ENCODE measurements around the gene KIFAP3. TPM values are rescaled to one million over a fixed set of nuclear protein-coding genes. Genes with fewer than 3 reads are reported as not detected.

KIFAP3 gene
- total and polyA plus RNA-seq, 2 of the 8 experiments (the other 6 are each of a cell fraction or from before 2014, with no cell fraction given) = 1.3 to 3.2 TPM

- Histone ChIP-seq H2BK20ac (ENCODE audit: low read length) (no peak overlapping the region), H3K18ac (ENCODE audit: extremely low read depth, low read length) (no peak overlapping the region), H2AFZ (ENCODE audit: low read length) (no peak overlapping the region), H3K23me2 (ENCODE audit: low read depth, low read length) (no peaks in the 10 kb centered on the region), H4K20me1 (replicated peaks in 1 of 2; ENCODE audit: control insufficient read depth in 1 of 2, insufficient read depth in 2 of 2, low read length in 2 of 2) (no peaks in the 10 kb centered on the region), H3K4ac (replicated peaks; ENCODE audit: insufficient read length, low read depth, low read length) (no peak overlapping the region), H3K56ac (replicated peaks; ENCODE audit: insufficient read length, low read depth, low read length) (no peak overlapping the region), H3K9me3 (ENCODE audit: insufficient read depth in 2 of 2, low read depth in 1 of 2, low read length in 1 of 2) (no peaks in the 10 kb centered on the region), H3K4me3 (ENCODE audit: extremely low read depth in 1 of 4, insufficient read depth in 2 of 4, low read depth in 3 of 4, low read length in 4 of 4) (no peak overlapping the region), H3K9ac (replicated peaks in 1 of 4; ENCODE audit: extremely low read depth in 1 of 4, low read depth in 3 of 4, low read length in 3 of 4) (no peak overlapping the region), H3K36me3 (ENCODE audit: control insufficient read depth in 2 of 4, insufficient read depth in 4 of 4, low read length in 3 of 4) (no peaks in the 10 kb centered on the region), H3K4me1 (replicated peaks in 1 of 4; ENCODE audit: control insufficient read depth in 3 of 4, insufficient read depth in 4 of 4, low read length in 3 of 4) (no peaks in the 10 kb centered on the region), H2AK5ac (ENCODE audit: low read depth, low read length) (no peak overlapping the region), H3K14ac (ENCODE audit: insufficient read length) (no peak overlapping the region), H3K79me1 (ENCODE audit: low read depth, low read length) (no peaks in the 10 kb centered on the region), H2BK15ac (ENCODE audit: low read length) (no peak overlapping the region), H3K27me3 (replicated peaks in 1 of 4; ENCODE audit: control insufficient read depth in 3 of 4, extremely low read depth in 1 of 4, insufficient read depth in 3 of 4, low read length in 3 of 4) (no peaks in the 10 kb centered on the region), H4K91ac (replicated peaks; ENCODE audit: insufficient read length, low read length) (no peak overlapping the region), H2BK120ac (replicated peaks; ENCODE audit: low read depth, low read length) (no peak overlapping the region), H3K79me2 (ENCODE audit: control insufficient read depth in 1 of 2, insufficient read depth in 2 of 2, low read length in 2 of 2) (no peaks in the 10 kb centered on the region), H3K23ac (ENCODE audit: insufficient read length) (no peak overlapping the region), H4K8ac (ENCODE audit: extremely low read depth, insufficient read depth, low read length) (no peak overlapping the region), H2BK5ac (ENCODE audit: low read depth, low read length) (no peak overlapping the region), H2BK12ac (ENCODE audit: low read depth, low read length) (no peak overlapping the region), H3K4me2 (ENCODE audit: insufficient read depth in 1 of 2, low read depth in 2 of 2, low read length in 2 of 2) (no peak overlapping the region), H3K27ac (ENCODE audit: low read depth, low read length) (no peak overlapping the region), H4K5ac (ENCODE audit: insufficient read length, low read depth, low read length) (no peak overlapping the region)
- CTCF ChIA-PET (ENCODE audit: partially characterized antibody) = no interaction called here
- POLR2A ChIA-PET (ENCODE audit: partially characterized antibody) = no interaction called here
- 95% methylated on average over 4 of the region's 4 CpGs; no CpG with 5 or more reads in 1 of the 2 experiments for WGBS, 2 experiments (ENCODE audit: extremely low coverage in 1 of 2, insufficient coverage in 1 of 2, insufficient read length in 1 of 2, insufficient replicate concordance in 2 of 2, low coverage in 1 of 2, low lambda C conversion rate in 2 of 2, missing lambda C conversion rate in 1 of 2)
- FAIRE-seq = no peak
- DNase-seq (ENCODE audit: low read depth in 1 of 2, low spot score in 2 of 2) = no peak
- TF ChIP-seq YY1 (IDR thresholded peaks at IDR 0.05; ENCODE audit: low read depth, low read length) = no peak
- TF ChIP-seq BACH1 (IDR thresholded peaks at IDR 0.05; ENCODE audit: low read length) = no peak
- TF ChIP-seq SP2 (IDR thresholded peaks at IDR 0.05; ENCODE audit: low read length) = no peak
- TF ChIP-seq PHF8 (conservative IDR thresholded peaks at IDR 0.05; ENCODE audit: low read depth, low read length) = no peak
- no peak for TF ChIP-seq SAP30 (IDR thresholded peaks at IDR 0.05; ENCODE audit: insufficient read depth, insufficient replicate concordance, low read length)
- TF ChIP-seq ATF3 (IDR thresholded peaks at IDR 0.05; ENCODE audit: insufficient read depth, low read depth, low read length) = no peak
- no peak for TF ChIP-seq SIRT6 (IDR thresholded peaks at IDR 0.05; ENCODE audit: low read length)
- no peak for TF ChIP-seq KDM1A (IDR thresholded peaks at IDR 0.05; ENCODE audit: borderline replicate concordance, low read length)
- no peak for TF ChIP-seq EGR1 (IDR thresholded peaks at IDR 0.05; ENCODE audit: borderline replicate concordance, low read depth, low read length)
- TF ChIP-seq SRF (IDR thresholded peaks at IDR 0.05; ENCODE audit: low read depth, low read length) = no peak
- TF ChIP-seq E2F6 (IDR thresholded peaks at IDR 0.05) = no peak
Observed at GRCh38 chr1:169968174-169968573, 106.3 kb downstream of the KIFAP3 start.

Data from H1 (cell line).